HG02678 (cell line): Measurements from ENCODE around the gene CTF1.
"Not testable (repeated sequence)": the region's sequence is repeated elsewhere in the genome, so short reads cannot be mapped to it uniquely, and the experiment has no call there.

Source experiments
- ATAC-seq: cut with Tn5 transposase; IDR thresholded peaks from one replicate; pipeline ENCODE4 v1.9.1; 2021; ENCODE audit warnings: mild to moderate bottlenecking, moderate library complexity; ENCODE audit not compliant: unreplicated experiment

CTF1 gene

GRCh38 chr16:30928390-30928789 is 32.0 kb downstream of the CTF1 start:
- no peak for ATAC-seq

GRCh38 chr16:30929167-30929566 is 32.8 kb downstream of the CTF1 start:
- no peak for ATAC-seq

- no peak for ATAC-seq
Observed at GRCh38 chr16:30930160-30930571, 33.8 kb downstream of the CTF1 start.

DNA sequence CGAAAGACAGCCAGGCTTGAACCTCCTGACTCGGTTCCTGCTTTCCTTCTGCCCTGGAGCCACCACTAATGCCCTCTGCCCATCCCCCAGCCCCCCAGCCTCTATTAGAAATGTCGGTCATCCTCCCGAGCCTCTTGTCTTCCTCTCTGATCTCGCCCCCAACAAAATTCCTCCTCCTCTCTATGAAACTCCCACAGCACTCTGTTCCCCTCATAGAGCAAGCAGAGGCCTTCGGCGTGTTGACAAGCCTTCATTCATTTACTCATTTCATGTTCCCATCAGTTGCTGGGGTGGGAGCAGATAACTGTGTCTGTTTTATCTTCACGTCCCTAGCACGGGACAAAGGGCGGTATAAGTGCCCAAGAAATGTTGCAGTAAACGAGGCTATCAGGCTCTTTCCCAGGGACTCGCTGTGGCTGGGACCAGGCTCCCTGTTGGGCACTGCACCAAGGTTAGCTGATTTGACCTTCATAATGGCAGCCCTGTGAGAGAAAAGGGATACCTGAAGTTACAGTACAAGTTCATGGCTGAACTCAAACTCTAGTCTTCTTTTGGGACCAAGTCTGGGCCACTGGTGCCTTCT is 34.7 kb downstream of the CTF1 start:
- ATAC-seq = no peak

GRCh38 chr16:30934827-30935557 is 38.6 kb downstream of the CTF1 start:
- no peak for ATAC-seq

DNA sequence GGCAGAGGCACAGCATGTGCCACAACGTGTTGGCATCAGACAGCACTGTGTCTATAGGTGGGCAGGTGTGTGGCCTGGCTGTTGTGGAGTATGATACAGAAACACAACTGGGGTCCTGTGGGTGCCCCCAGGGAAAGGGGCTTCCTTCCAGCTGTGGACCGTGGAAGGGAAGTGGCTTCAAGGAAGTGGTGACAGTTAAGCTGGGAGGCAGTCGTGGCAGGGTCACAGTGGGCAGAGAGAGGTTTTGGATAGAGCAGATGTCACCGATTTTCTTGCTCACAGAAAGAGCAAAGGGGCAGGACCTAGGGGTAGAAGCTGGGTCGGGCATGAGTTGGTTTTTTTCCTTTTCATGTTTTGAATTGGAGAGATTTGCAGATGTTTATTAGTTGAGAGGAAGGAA is 41.3 kb downstream of the CTF1 start:
- ATAC-seq = no peak

GRCh38 chr16:30939571-30939970 is 43.2 kb downstream of the CTF1 start:
- ATAC-seq = not testable (repeated sequence)

- ATAC-seq = peak; percentile 93
Observed at GRCh38 chr16:30941600-30942425, 45.4 kb downstream of the CTF1 start.

GRCh38 chr16:30942426-30942806 is 46.0 kb downstream of the CTF1 start:
- ATAC-seq = no peak

- ATAC-seq = no peak
Observed at GRCh38 chr16:30944352-30944751, 47.9 kb downstream of the CTF1 start.

DNA sequence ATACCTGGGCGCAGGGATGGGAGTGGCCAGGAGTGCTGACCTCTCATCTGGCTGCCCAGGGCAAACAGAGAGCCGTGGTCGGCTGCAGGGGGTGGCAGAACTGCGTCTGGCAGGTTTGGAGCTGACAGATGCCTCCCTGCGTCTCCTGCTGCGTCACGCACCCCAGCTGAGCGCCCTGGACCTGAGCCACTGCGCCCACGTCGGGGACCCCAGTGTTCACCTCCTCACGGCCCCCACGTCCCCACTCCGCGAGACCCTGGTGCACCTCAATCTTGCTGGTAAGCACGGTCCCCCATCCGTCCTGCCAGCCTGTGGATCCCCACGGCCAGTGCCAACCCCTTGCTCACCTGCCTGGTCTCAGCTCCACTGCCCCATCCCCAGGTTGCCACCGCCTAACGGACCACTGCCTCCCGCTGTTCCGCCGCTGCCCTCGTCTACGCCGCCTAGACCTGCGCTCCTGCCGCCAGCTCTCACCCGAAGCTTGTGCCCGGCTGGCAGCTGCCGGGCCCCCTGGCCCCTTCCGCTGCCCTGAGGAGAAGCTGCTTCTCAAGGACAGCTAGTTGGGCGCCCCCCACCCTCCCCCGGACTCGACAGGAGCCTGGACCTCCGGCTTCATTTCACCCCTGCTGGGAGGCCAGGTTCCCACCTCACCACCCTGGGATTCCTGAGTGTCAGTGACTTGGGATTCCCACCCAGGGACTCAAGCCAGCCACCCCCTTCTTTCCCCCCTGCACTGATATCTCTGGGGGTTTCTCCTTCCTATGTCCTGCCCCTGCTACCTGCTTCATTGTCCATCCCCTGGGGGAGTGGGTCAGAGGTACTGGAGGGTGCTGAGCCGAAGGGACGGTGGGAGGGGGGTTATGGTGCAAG is 50.5 kb downstream of the CTF1 start:
- no peak for ATAC-seq

- ATAC-seq = no peak
Observed at GRCh38 chr16:30947541-30947858, 51.1 kb downstream of the CTF1 start.

DNA sequence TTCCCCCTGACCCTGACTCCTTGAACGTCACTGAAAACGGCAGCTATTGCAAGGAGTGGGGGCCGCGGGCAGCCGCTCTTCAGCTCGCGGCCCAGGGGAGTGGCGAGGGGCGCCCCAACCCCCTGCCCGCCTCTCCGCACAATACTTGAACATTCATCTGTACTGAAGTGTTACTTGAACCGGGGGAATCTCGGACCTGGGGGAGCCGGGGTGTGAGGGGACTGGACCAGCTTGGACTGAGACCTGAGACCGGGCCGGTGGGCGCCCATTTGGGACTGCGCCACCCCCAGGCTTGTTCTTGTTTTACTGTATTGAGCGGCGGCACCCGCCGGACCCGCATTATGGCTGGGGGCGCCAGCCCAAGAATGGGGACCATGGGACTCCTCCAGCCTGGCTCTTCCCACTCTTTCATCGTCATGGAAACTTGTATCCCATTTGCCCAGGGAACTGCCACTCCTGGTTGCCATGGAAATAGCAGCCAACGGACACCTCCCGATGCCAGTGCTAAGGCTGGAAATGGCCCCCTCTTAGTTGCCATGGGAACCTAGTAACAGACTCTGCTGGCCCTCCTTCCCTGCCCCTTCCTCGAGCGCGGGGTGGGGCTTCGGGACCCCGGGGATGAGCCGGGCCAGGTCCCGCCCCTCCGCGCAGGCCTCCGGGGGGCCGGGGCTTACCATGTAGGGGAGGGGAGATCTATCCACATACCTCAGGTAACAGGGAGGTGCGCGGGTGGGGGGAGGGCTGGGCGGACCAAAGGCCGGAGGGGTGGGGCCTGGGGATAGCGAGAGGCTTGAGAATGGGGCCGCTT is 51.6 kb downstream of the CTF1 start:
- no peak for ATAC-seq

DNA sequence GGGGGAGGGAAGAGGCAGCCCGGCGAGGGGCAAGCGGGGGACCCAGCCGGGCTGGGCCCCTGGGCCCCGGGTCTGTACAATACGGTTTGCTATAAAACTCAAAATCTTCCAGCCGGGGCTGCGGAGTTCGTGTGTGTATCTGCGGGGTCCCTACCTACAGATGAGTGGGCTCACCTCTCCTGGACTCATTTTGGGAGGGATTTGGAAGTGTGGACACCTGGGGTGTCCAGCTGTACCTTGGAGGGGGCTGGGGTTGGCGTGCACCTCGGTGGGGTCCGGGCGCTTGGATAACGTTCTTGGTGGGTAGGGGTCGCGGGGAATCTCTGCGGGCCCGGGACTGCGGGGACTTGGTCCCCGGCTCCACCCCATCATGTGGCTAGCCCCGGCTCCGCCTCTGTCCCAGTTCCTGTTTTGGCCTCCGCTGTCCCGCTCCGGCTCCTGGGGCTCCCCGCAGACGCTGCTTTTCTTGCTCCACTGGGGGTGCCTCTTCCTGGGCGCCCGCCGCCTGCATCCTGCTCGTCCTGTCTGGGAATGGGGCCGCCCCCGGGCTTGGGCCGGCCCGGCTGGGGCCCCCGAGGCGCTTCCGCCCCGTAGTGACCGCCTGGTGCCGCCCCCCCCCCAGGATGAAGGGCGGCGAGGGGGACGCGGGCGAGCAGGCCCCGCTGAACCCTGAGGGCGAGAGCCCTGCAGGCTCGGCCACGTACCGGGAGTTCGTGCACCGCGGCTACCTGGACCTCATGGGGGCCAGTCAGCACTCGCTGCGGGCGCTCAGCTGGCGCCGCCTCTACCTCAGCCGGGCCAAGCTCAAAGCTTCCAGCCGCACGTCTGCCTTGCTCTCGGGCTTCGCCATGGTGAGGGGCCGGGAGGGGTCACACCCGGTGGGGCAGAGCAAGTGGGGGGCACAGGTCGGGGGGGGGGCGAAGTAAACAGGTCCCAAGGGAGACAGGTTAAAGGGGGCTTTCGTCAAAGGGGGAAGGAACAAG is 52.5 kb downstream of the CTF1 start, which contains the start of gene ORAI3:
TSS of gene ORAI3 (plus strand) at position 402 of the 983 bp plus-strand sequence. CDS start at position 624, 222 bp downstream.
- peak; percentile 69 for ATAC-seq

GRCh38 chr16:30949650-30950515 is 53.5 kb downstream of the CTF1 start:
- peak; percentile 46 for ATAC-seq

- ATAC-seq = no peak
Observed at GRCh38 chr16:30950516-30951065, 54.2 kb downstream of the CTF1 start.

GRCh38 chr16:30951193-30951592 is 54.8 kb downstream of the CTF1 start:
- no peak for ATAC-seq

DNA sequence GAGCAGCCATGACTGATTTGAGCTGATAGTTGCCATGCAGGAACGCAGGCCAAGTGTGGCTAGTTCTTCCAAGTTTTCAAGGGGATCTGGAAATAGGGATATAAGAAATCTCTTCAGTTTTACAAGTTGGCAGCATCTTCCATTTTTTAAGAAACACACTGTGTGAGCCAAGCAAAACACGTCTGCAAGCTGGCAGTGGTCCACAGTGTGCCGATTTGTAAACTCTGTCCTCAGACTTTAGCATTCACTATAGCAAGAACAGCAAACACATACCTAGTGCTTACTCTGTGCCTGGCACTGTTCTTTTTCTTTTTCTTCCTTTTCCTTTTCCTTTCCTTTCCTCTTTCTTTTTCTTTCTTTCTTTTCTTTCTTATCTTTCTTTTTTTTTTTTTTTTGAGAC is 55.3 kb downstream of the CTF1 start:
- ATAC-seq = no peak
